WTC11 (cell line): Measurements from ENCODE around the gene TMEM176A.

Experiments used
- ATF6 ChIP-seq: sonication (generic); formaldehyde crosslinking; IDR thresholded peaks from 2 replicates; pipeline ENCODE4 v1.8.1; 2023; ENCODE audit warnings: mild to moderate bottlenecking, missing genetic modification reagents
- CREB1 ChIP-seq: sonication (generic); formaldehyde crosslinking; IDR thresholded peaks from 2 replicates; pipeline ENCODE4 v1.8.0; 2023; ENCODE audit warnings: mild to moderate bottlenecking, missing genetic modification reagents
- CTCF ChIP-seq: fragments of 200-600 bp; IDR thresholded peaks from 2 replicates; pipeline ENCODE4 v1.8.0; 2022; ENCODE audit warnings: antibody characterized with exemption
- E2F5 ChIP-seq: sonication (generic); formaldehyde crosslinking; IDR thresholded peaks from 2 replicates; pipeline ENCODE4 v1.8.1; 2022; ENCODE audit warnings: mild to moderate bottlenecking, moderate library complexity, missing genetic modification reagents
- ELF4 ChIP-seq: sonication (generic); formaldehyde crosslinking; IDR thresholded peaks from 2 replicates; pipeline ENCODE4 v1.8.1; 2022; ENCODE audit warnings: low read depth, mild to moderate bottlenecking, moderate library complexity, missing genetic modification reagents
- ETV6 ChIP-seq: sonication (generic); formaldehyde crosslinking; IDR thresholded peaks from 2 replicates; pipeline ENCODE4 v1.8.1; 2022; ENCODE audit warnings: mild to moderate bottlenecking, missing genetic modification reagents
- IRF2 ChIP-seq: sonication (generic); formaldehyde crosslinking; IDR thresholded peaks from 2 replicates; pipeline ENCODE4 v1.8.0; 2022; ENCODE audit warnings: low read depth, missing genetic modification reagents, borderline replicate concordance
- MAX ChIP-seq: sonication (generic); formaldehyde crosslinking; IDR thresholded peaks from 2 replicates; pipeline ENCODE4 v1.8.0; 2022; ENCODE audit warnings: mild to moderate bottlenecking, missing genetic modification reagents
- NR2C2 ChIP-seq: sonication (generic); formaldehyde crosslinking; IDR thresholded peaks from 2 replicates; pipeline ENCODE4 v1.8.0; 2022; ENCODE audit warnings: mild to moderate bottlenecking, missing genetic modification reagents
- NR3C1 ChIP-seq: sonication (generic); formaldehyde crosslinking; conservative IDR thresholded peaks from 2 replicates; pipeline ENCODE4 v1.8.1; 2023; ENCODE audit warnings: low read depth, mild to moderate bottlenecking, missing genetic modification reagents
- TEAD4 ChIP-seq: sonication (generic); formaldehyde crosslinking; IDR thresholded peaks from 2 replicates; pipeline ENCODE4 v1.8.0; 2022; ENCODE audit warnings: mild to moderate bottlenecking, missing genetic modification reagents
- TP53 ChIP-seq: sonication (generic); formaldehyde crosslinking; IDR thresholded peaks from 2 replicates; pipeline ENCODE4 v1.8.1; 2023; ENCODE audit warnings: mild to moderate bottlenecking, missing genetic modification reagents
- ZSCAN18 ChIP-seq: fragments of 250-450 bp; sonication (Bioruptor Pico); IDR thresholded peaks from 2 replicates; pipeline ENCODE4 v2.1.2; 2022; ENCODE audit warnings: mild to moderate bottlenecking, moderate library complexity

GRCh38 chr7:150788474-150789269 is 11.9 kb upstream of the TMEM176A start:
- TF ChIP-seq CTCF (no peak), TEAD4 (CRISPR knock-in tag) (no peak), ZSCAN18 (CRISPR knock-in tag) (no peak), MAX (CRISPR knock-in tag) (no peak), NR3C1 (CRISPR knock-in tag) (no peak), E2F5 (CRISPR knock-in tag) (no peak), CREB1 (CRISPR knock-in tag) (no peak), TP53 (CRISPR knock-in tag) (no peak), ETV6 (CRISPR knock-in tag) (no peak), ATF6 (no peak), ELF4 (CRISPR knock-in tag) (no peak), NR2C2 (CRISPR knock-in tag) (no peak), IRF2 (CRISPR knock-in tag) (no peak)
